Thymus (tissue), 14 donors: Measurements from ENCODE around the gene HTR3C. TPM values are rescaled to one million over a fixed set of nuclear protein-coding genes. Genes with fewer than 3 reads are reported as not detected.
"Not testable (repeated sequence)": the region's sequence is repeated elsewhere in the genome, so short reads cannot be mapped to it uniquely, and the experiment has no call there.

ENCODE experiments used
- DNase-seq, 9 donors: peaks; one replicate each; pipeline ENCODE4 v3.0.0-alpha.2; 2013; ENCODE audit warnings: low spot score in 9 of 9, low read depth in 6 of 9, missing footprints in 1 of 9
- H3K27ac ChIP-seq, 2 donors: one replicate each; pipeline ENCODE4 v1.5.1; 2013; ENCODE audit warnings: control low read depth in 1 of 2, low read depth in 1 of 2, low read length in 1 of 2, mild to moderate bottlenecking in 1 of 2, moderate library complexity in 1 of 2
- H3K27me3 ChIP-seq, 2 donors: one replicate each; pipeline ENCODE4 v1.5.1; 2013; ENCODE audit warnings: low read length in 1 of 2; ENCODE audit not compliant: control insufficient read depth in 2 of 2, insufficient read depth in 1 of 2
- H3K36me3 ChIP-seq, 2 donors: one replicate each; pipeline ENCODE4 v1.5.1; 2013; ENCODE audit warnings: low read length in 1 of 2, mild to moderate bottlenecking in 1 of 2, moderate library complexity in 1 of 2; ENCODE audit not compliant: control insufficient read depth in 2 of 2, insufficient read depth in 2 of 2
- H3K4me1 ChIP-seq, 2 donors: one replicate each; pipeline ENCODE4 v1.5.1; 2013; ENCODE audit warnings: low read length in 2 of 2; ENCODE audit not compliant: control insufficient read depth in 2 of 2, insufficient read depth in 2 of 2
- H3K4me3 ChIP-seq, 2 donors: one replicate each; pipeline ENCODE4 v1.5.1; 2013; ENCODE audit warnings: low read length in 2 of 2, control low read depth in 1 of 2, mild to moderate bottlenecking in 1 of 2
- H3K9me3 ChIP-seq, 2 donors: one replicate each; pipeline ENCODE4 v1.5.1; 2013; ENCODE audit warnings: low read length in 1 of 2, mild to moderate bottlenecking in 1 of 2; ENCODE audit not compliant: control insufficient read depth in 2 of 2, insufficient read depth in 1 of 2
- WGBS: extraction: QIAGEN DNeasy Blood & Tissue Kit; methylation state at CpG from one replicate; pipeline ENCODE4 v1.1.7; 2013; 5-methylcytosine and 5-hydroxymethylcytosine counted together
- long read RNA-seq, 10 donors: transcript quantifications; one replicate each; lab custom pipeline, GENCODE V29; 2026
- polyA plus RNA-seq: library from polyadenylated mRNA; stranded (reverse); fragments of 200-250 nt; gene quantifications from one replicate; pipeline ENCODE4 v1.2.3, GENCODE V29; 2013
- total RNA-seq: library from RNA; stranded (reverse); fragments of 120-200 nt; gene quantifications from one replicate; pipeline ENCODE4 v1.2.4, GENCODE V29; 2013
- donor health status: healthy.

The HTR3C gene, protein sequence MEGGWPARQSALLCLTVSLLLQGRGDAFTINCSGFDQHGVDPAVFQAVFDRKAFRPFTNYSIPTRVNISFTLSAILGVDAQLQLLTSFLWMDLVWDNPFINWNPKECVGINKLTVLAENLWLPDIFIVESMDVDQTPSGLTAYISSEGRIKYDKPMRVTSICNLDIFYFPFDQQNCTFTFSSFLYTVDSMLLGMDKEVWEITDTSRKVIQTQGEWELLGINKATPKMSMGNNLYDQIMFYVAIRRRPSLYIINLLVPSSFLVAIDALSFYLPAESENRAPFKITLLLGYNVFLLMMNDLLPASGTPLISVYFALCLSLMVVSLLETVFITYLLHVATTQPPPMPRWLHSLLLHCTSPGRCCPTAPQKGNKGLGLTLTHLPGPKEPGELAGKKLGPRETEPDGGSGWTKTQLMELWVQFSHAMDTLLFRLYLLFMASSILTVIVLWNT
- total RNA-seq (not detected), polyA plus RNA-seq (0.11 TPM)
- long read RNA-seq, donor 1, result 0 reads
- long read RNA-seq, donor 2, result 0 reads
- long read RNA-seq, donor 3, result 0 reads
- long read RNA-seq, donor 4, result 0 reads
- long read RNA-seq, donor 5, result 0 reads
- long read RNA-seq, donor 6, result 0 reads
- long read RNA-seq, donor 7, result 0 reads
- long read RNA-seq, donor 8, result 0 reads
- long read RNA-seq, donor 9, result 0 reads
- long read RNA-seq, donor 10, result 0 reads

GRCh38 chr3:184052767-184053166, at the start of gene HTR3C:
Gene HTR3C (plus strand): TSS chr3:184053047. CDS start chr3:184053081, 34 bp downstream.
- no peak for DNase-seq
- no peaks in the 10 kb centered on the region for H3K27me3 ChIP-seq
- no peaks in the 10 kb centered on the region for H3K36me3 ChIP-seq
- H3K4me1 ChIP-seq, result no peaks in the 10 kb centered on the region
- H3K27ac ChIP-seq, result no peak within 1 kb of the TSS
- H3K9me3 ChIP-seq, result no peaks in the 10 kb centered on the region
- no peak within 1 kb of the TSS for H3K4me3 ChIP-seq
- WGBS, result 86% methylated on average over 4 of the region's 4 CpGs

DNA sequence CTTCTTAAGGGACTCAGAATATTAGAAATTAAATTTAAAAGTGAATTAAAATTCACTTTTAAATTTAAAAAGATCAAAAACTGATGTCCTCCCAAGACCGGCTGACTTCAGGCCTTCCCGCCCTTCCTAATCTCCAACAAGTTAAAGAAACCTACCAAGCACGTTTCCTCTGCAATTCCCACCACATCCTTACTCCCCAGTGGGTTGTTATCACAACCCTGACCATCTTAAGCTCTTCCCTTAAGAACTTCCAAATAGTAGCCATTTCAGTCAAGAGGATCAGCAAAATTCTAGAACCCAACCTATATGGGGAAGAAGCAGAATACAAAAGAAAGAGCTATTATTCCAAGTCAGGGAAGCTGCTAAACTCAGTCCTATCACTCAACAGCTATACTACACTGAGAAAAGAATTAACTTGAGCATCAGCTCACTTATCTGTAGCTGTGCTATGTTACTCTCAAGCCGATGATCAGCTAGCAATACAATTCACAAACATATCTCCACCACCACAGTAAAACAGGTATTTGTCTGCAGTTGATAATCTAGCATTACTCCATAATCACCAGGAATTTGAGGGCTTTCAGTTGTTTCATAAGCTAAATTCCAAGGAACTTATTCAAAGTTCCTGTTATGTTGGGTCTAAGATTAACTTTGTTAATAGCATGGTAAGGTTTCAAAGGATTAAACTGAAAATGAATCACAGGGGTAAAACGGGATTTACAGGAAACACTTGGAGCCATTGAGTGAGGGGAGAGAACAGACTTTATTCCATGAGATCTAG, 49.5 kb upstream of the HTR3C start:
- Histone ChIP-seq H3K27ac (no peak overlapping the region), H3K4me1 (peaks cover 0 to 17% of the 10 kb centered on the region in 2 donors), H3K9me3 (no peaks in the 10 kb centered on the region), H3K4me3 (no peak overlapping the region), H3K36me3 (peaks cover 0 to 4% of the 10 kb centered on the region in 2 donors), H3K27me3 (no peaks in the 10 kb centered on the region)
- WGBS, result 97% methylated on average over 5 of the region's 5 CpGs
- DNase-seq, result no peak

- WGBS, result over 99% methylated on average over 2 of the region's 2 CpGs
- no peak overlapping the region for H3K27ac ChIP-seq
- peaks cover 4 to 7% of the 10 kb centered on the region in 2 donors for H3K36me3 ChIP-seq
- H3K4me3 ChIP-seq, result no peak overlapping the region
- no peaks in the 10 kb centered on the region for H3K27me3 ChIP-seq
- no peak for DNase-seq
- no peaks in the 10 kb centered on the region for H3K9me3 ChIP-seq
- H3K4me1 ChIP-seq, result peaks cover 0 to 17% of the 10 kb centered on the region in 2 donors
These were observed 48.4 kb upstream of the HTR3C start for GRCh38 chr3:184004476-184004875.

DNA sequence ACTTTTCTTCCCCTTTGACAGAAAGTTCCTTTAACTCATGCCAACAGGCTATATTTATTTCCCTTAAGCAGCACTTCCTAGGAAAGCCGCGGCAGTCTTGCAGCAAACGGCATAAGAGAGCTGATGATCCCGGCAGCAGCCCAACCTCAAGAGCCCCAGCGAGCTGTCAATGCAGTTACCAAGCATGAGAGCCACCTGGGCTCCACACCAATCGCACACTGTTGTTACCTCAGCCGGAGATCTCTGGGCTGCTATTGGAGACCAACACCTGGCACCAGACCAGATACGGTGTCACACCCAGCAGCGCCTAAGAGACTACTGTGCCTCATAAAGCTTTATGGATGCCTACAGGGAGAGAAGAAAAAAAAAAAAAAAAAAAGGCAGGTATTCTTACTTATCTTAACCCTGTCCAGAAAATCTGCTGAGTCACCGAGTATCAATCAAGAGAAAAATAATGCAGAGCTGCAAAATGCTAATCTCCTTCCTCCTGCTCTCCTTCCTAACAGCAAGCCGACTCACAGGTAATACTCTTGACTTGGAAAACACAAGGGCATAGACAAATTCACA, 46.8 kb upstream of the HTR3C start:
- Histone ChIP-seq H3K4me3 (no peak overlapping the region), H3K36me3 (peaks cover 4 to 7% of the 10 kb centered on the region in 2 donors), H3K27ac (peak overlapping the region in 1 of 2 donors; percentile 63), H3K9me3 (no peaks in the 10 kb centered on the region), H3K4me1 (peaks cover 0 to 17% of the 10 kb centered on the region in 2 donors), H3K27me3 (no peaks in the 10 kb centered on the region)
- peak in 7 of 9 donors; percentile 69 to 89 (median 83) for DNase-seq
- 3% methylated on average over 11 of the region's 11 CpGs for WGBS

GRCh38 chr3:184007143-184007813, 45.6 kb upstream of the HTR3C start:
- not testable (repeated sequence) for H3K9me3 ChIP-seq, H3K27ac ChIP-seq, H3K27me3 ChIP-seq, DNase-seq, H3K4me3 ChIP-seq
- Histone ChIP-seq H3K36me3 (peaks cover 4 to 10% of the 10 kb centered on the region in 2 donors), H3K4me1 (peaks cover 0 to 17% of the 10 kb centered on the region in 2 donors)
- 94% methylated on average over 11 of the region's 11 CpGs for WGBS

DNA sequence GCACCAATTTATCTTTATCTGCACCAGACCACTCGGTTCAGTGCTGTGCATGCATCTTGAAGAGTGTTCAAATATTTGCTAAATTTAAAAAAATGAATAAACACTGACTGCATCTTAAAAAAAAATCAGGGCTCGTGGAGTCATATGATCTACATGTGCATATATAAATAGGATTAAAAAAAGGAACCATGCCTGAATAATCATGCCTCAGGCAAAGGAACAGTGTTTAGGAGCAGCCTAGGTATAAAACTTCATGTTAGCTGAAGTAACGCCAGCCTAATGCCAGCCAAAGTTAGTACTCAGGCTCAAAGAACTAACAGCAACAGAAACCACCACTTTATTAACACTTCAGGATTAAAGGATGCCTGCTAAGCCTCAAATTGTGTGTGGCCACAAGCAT, 44.7 kb upstream of the HTR3C start:
- H3K27me3 ChIP-seq, result no peaks in the 10 kb centered on the region
- 94% methylated on average over 3 of the region's 3 CpGs for WGBS
- H3K27ac ChIP-seq, result no peak overlapping the region
- no peak overlapping the region for H3K4me3 ChIP-seq
- peaks cover 5 to 15% of the 10 kb centered on the region in 2 donors for H3K36me3 ChIP-seq
- no peak for DNase-seq
- H3K4me1 ChIP-seq, result peaks cover 0 to 17% of the 10 kb centered on the region in 2 donors
- H3K9me3 ChIP-seq, result no peaks in the 10 kb centered on the region

DNA sequence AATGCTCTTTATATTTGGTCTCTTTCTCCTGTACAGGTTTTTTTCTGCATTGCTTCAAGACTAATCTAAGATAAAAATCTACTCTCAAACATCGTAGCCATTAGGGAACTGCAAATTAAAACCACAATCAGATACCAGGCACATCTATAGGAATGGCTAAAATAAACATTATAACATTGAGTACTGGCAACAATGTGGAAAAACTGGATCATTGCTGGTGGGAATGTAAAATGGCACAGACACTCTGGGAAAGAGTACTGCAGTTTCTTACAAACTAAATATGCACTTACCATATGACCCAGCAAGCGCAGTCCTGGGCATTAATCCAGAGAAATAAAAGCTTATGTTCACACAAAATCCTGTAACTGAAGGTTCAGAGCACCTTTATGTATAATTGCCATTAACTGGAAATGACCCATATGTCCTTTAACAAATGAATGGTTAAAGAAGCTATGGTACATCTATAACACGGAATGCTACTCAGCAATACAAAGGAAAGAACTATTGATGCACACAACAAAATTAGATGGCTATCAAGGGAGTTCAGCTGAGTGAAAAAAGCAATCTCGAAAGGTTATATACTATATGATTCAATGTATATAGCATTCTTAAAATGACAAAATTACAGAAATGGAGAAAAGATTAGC, 41.5 kb upstream of the HTR3C start:
- Histone ChIP-seq H3K36me3 (peaks cover 5 to 19% of the 10 kb centered on the region in 2 donors), H3K27me3 (no peaks in the 10 kb centered on the region), H3K27ac (no peak overlapping the region), H3K4me3 (no peak overlapping the region), H3K9me3 (no peaks in the 10 kb centered on the region), H3K4me1 (peaks cover 0 to 8% of the 10 kb centered on the region in 2 donors)
- DNase-seq, result no peak
- WGBS, result 92% methylated on average over 4 of the region's 4 CpGs
